ENCODE results near the gene GSG1L2.
"Not testable (repeated sequence)": the region's sequence is repeated elsewhere in the genome, so short reads cannot be mapped to it uniquely, and the experiment has no call there.

The GSG1L2 gene

GRCh38 chr17:9798008-9798407 is 23.9 kb downstream of the GSG1L2 start:
- Histone ChIP-seq H3K4me3 (no peak overlapping the region), H3K27ac (no peak overlapping the region)
- TF ChIP-seq CTCF (IDR thresholded peaks at IDR 0.05), result no peak
- DNase-seq (ENCODE audit: low spot score), result no peak

DNA sequence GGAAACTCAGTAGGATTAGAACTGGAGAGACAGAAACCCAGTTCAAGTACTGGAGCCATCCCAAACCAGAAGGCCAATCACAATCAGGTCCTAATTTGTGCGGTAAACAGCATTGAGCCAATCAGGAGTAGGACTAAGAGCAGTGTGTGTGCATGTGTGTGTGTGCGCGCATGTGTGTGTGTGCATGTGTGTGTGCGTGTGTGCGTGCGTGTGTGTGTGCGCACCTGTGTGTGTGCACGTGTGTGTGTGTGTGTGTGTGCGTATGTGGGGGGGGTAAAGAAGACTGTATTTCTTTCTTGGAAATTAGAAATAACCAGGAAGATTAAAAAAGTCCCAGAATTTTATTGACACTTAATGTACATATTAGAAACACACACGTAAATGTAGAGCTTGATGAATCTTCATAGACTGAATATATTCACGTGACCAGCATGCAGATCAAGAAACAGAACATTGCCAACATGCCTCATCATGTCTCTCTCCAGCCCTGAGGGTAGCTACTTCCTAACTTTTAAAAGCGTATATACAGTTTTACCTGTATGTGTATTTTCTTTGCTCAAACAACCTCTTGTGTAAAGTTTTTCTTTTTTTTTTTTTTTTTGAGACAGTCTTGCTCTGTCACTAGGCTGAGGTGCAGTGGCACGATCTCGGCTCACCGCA is 29.6 kb downstream of the GSG1L2 start:
- TF ChIP-seq CTCF (IDR thresholded peaks at IDR 0.05), result no peak
- no peak for DNase-seq (ENCODE audit: low spot score)
- Histone ChIP-seq H3K4me3 (no peak overlapping the region), H3K27ac (no peak overlapping the region)

DNA sequence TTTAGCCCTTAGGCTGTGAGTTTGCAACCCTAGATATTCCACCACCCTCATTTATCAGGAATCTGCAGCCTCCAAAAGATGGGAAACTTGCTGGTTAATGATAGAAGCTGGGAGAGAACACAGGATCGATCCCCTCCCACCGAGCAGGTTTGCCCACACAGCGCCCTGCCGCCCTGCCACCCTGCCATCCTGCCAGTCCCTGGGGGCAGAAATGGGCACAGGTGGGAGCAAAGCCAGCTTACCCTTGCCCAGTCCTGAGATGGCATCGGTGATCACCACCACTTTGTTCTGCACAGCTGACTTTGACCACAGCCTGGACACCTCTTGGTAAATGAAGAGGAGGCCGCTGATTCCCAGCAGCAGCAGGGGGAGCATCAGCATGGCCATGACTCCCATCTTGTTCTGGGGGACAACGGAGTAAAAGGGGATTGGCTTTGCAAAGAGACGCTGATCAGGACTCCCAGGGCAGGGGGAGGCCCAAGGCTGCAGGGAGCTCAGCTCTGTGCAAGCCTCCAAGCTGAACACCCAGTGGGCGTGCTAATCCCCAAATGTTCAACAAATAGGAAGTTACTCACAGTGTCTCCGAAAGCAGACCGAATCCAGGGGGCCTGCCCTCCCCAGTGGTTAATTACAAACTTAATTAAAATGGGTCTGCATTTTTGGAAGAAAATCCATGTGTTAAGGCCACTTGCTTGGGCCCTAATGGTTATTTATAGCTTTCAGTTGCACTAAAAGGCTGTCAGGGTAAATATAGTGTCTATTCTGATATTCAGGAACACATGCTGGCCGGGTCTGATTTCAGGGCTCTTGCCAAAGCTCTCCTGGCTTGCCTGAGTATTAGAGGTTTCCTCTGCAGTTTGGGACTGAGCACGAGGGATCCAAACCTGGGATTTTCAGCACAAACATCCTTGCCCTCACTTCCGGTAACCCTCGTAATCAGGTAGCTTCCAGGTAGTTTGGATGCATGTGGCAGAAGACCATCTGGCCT is 30.7 kb downstream of the GSG1L2 start, which contains the start of gene DHRS7C:
Gene DHRS7C (minus strand): TSS at position 704 of the 988 bp plus-strand sequence. CDS start 308 bp downstream, at position 396.
- Histone ChIP-seq H3K4me3 (no peak within 1 kb of the TSS), H3K27ac (no peak within 1 kb of the TSS)
- TF ChIP-seq CTCF (IDR thresholded peaks at IDR 0.05), result no peak
- DNase-seq (ENCODE audit: low spot score), result no peak

- no peak overlapping the region for H3K4me3 ChIP-seq
- H3K27ac ChIP-seq, result no peak overlapping the region
- TF ChIP-seq CTCF (IDR thresholded peaks at IDR 0.05), result no peak
- DNase-seq (ENCODE audit: low spot score), result no peak
These were observed 31.6 kb downstream of the GSG1L2 start for GRCh38 chr17:9790316-9790715.

GRCh38 chr17:9788601-9789000 is 33.3 kb downstream of the GSG1L2 start:
- no peak overlapping the region for H3K4me3 ChIP-seq
- no peak overlapping the region for H3K27ac ChIP-seq
- DNase-seq (ENCODE audit: low spot score), result no peak
- TF ChIP-seq CTCF (IDR thresholded peaks at IDR 0.05), result no peak

DNA sequence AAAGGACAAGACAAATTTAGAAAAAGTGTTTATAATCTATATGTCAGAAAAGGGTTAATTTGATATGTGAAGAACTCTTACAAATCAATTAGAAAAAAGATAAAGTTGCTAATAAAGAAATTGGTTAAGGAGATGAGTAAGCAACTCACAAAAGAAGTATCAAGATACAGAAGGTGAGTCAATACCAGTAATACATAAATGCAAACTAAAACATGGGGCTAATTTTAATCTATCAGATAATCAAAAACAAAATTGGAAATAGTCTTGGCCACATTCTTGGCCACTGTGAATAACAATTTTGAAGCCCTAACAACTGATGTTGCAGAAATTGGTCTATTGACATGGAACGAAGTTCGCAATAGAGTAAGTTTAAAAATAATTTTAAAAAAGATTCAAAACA is 37.3 kb downstream of the GSG1L2 start:
- Histone ChIP-seq H3K27ac (no peak overlapping the region), H3K4me3 (no peak overlapping the region)
- TF ChIP-seq CTCF (IDR thresholded peaks at IDR 0.05), result no peak
- no peak for DNase-seq (ENCODE audit: low spot score)

- not testable (repeated sequence) for DNase-seq (ENCODE audit: low spot score); H3K27ac ChIP-seq; H3K4me3 ChIP-seq
These were observed 38.4 kb downstream of the GSG1L2 start for GRCh38 chr17:9783465-9783864.

Data from coronary artery (tissue), 2 donors.